ENCODE measurements around the gene SREBF1. TPM values are rescaled to one million over a fixed set of nuclear protein-coding genes. Genes with fewer than 3 reads are reported as not detected.

The SREBF1 gene
- total and polyA plus RNA-seq, 2 experiments from 2014 or later, result 38.9 to 45.9 TPM

DNA sequence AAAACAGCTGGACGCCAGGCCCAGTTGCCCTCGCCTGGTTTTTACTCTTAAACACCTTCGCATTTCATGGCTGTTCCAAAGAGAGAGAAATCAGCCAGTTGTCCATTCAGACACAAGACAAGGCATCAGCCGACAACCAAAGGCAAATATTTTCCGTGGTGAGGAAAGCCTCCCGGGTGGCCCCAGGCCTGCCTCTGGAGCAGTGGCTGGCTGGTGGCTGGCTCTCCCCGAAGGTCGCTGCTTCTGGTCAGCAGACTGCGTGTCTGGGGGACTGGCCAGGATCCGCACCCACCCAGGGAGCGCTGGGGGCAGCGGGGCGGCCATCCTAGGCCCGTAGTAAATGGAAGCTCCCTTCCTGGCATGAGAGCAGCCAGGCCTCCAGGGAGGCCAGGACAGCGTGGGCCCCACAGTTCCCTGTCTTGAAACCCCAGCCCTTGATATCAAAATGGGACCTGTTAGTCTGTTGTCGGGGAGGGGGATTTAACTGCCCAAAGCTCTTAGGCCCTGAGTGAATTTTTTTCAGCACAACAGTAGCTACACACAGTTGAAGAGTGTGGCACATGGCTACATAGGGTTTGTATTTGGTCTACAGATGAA lies 57.7 kb downstream of the SREBF1 start:
- no peak for TF ChIP-seq CTCF (IDR thresholded peaks at IDR 0.05; ENCODE audit: low read depth, low read length)

DNA sequence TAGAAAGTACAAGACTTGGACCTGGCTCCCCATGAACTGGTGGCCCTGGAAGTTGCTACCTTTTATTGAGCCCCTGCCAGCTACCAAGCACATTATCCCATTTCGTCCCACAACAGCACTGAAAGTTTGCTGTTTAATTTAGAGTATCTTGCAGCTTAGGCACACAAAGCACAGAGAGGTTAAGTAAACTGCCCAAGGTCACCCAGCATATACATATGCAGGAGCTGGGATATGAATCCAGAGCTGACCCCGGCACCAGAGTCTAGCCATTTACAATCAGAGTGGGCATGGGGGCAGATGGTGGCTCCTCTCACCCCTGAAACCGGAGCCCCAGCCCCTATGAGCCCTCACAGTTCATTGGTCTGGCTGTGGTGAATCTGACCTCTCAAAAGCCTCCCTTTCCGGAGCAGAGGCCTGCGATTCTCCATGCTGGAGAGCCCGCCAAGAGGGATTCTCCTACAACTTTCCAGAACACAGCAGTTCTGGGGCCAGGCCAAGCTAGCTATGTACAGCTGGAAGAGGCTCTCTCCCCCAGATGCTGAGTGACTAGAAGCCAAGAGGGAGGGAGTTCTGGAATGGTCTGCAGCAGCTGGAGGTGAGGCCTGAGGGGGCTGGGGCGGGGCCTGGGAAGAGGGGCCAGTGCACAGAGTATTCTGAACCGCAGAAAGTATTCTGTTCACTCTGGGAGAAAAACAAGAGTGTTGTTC lies 58.3 kb downstream of the SREBF1 start:
- Histone ChIP-seq H3K27me3 (no peaks in the 10 kb centered on the region), H3K36me3 (no peaks in the 10 kb centered on the region), H3K4me3 (no peak overlapping the region), H3K4me1 (ENCODE audit: low read depth) (peaks cover 32% of the 10 kb centered on the region), H3K9me3 (ENCODE audit: low read depth) (no peaks in the 10 kb centered on the region), H3K27ac (peak overlapping the region; percentile 89)
- DNase-seq (ENCODE audit: low read depth in 1 of 2, low spot score in 1 of 2), result peak; percentile 48 to 97
- no peak for TF ChIP-seq CTCF (IDR thresholded peaks at IDR 0.05; ENCODE audit: low read depth, low read length)

More for the DNA sequence above, 57.7 kb downstream of the SREBF1 start:
- Histone ChIP-seq H3K36me3 (no peaks in the 10 kb centered on the region), H3K4me3 (no peak overlapping the region), H3K9me3 (ENCODE audit: low read depth) (no peaks in the 10 kb centered on the region), H3K27ac (peak overlapping the region; percentile 89), H3K4me1 (ENCODE audit: low read depth) (peaks cover 35% of the 10 kb centered on the region), H3K27me3 (no peaks in the 10 kb centered on the region)
- DNase-seq (ENCODE audit: low read depth in 1 of 2, low spot score in 1 of 2), result peak in 1 of 2 donors; percentile 56

DNA sequence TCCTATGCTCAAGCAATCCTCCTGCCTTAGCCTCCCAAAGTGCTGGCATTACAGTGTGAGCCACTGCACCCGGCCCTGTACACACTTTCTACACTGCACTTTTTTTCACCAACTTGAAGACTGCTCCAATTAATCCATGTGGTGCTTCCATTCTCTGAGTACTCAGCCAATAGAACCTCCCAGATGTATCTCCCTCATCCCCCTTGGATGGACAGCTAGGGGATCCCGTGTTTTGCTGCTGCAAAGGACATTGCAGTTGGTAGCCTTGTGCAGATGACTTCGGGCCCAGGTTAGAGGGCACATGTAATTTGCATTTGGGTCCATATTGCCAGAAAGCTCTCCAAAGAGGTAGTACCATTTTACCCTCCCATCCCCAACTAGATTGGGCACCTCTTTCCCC lies 59.9 kb downstream of the SREBF1 start:
- Histone ChIP-seq H3K4me3 (no peak overlapping the region), H3K4me1 (ENCODE audit: low read depth) (peaks cover 31% of the 10 kb centered on the region), H3K9me3 (ENCODE audit: low read depth) (no peaks in the 10 kb centered on the region), H3K36me3 (no peaks in the 10 kb centered on the region), H3K27ac (no peak overlapping the region), H3K27me3 (no peaks in the 10 kb centered on the region)
- no peak for TF ChIP-seq CTCF (IDR thresholded peaks at IDR 0.05; ENCODE audit: low read depth, low read length)
- DNase-seq (ENCODE audit: low read depth in 1 of 2, low spot score in 1 of 2), result no peak

DNA sequence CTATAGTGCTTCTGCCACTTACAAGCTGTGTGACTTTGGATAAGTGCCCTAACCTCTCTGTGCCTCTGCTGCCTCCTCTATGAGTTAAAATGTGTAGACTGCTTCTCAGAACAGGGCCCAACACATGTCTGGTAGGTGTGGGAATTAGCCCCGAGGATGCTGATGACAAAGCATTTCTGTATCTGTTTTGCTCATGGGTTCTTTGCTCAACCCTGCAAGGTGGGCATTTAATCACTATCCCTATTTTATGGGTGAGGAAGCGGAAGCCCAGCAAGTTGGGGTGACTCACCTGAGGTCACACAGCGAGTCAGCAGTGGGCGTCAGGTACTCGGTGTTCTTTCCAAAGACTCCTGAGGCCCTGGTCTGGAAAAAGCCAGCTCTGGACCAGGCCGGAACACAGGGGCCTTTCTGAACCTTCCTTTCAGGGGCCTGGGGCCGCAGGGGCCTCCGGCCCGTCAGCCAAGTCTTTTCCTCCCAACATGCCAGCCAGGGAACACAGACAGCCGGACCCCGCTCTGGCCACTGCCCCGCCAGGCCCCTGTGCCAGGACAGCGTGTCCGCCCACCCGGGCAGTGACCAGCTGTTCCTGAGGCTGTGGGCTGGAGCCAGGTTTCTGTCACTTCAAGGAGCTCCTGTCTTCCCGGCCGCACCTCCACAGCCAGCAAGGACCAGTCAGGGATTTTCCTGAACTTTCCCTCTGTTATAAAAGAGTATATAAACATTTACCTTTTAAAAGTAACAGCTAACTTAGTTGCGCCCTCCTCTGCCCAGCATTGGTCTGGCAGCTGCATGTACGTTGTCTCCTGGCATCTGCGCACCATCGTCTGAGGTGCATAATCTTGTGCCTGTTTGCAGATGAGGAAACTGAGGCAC lies 62.5 kb downstream of the SREBF1 start:
- no peak overlapping the region for H3K4me3 ChIP-seq
- H3K4me1 ChIP-seq (ENCODE audit: low read depth), result peaks cover 21% of the 10 kb centered on the region
- DNase-seq (ENCODE audit: low read depth in 1 of 2, low spot score in 1 of 2), result peak in 1 of 2 donors; percentile 30
- no peaks in the 10 kb centered on the region for H3K9me3 ChIP-seq (ENCODE audit: low read depth)
- H3K27ac ChIP-seq, result peak overlapping the region; percentile 62
- peak; percentile 32 for TF ChIP-seq CTCF (IDR thresholded peaks at IDR 0.05; ENCODE audit: low read depth, low read length)
- no peaks in the 10 kb centered on the region for H3K27me3 ChIP-seq
- H3K36me3 ChIP-seq, result no peaks in the 10 kb centered on the region

DNA sequence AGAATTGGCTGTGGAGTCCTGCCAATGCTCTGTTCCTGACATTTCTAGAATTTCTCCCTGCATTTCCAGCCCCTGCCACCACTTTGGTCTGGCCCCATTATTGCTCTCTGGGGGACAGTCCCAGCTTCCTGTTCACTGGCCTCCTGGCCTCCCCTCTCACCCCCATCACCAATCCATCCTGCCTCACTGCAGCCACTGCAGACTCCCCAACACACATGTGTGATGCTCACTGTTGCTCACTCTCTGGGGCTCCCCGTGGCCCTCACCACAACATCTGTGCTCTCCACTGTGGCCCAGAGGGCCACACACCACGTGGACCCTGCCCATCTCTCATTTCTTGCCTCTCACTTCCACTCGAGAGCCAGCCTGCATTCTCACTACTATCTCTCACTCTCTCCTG lies 64.6 kb downstream of the SREBF1 start:
- no peak overlapping the region for H3K4me3 ChIP-seq
- no peaks in the 10 kb centered on the region for H3K9me3 ChIP-seq (ENCODE audit: low read depth)
- DNase-seq (ENCODE audit: low read depth in 1 of 2, low spot score in 1 of 2), result no peak
- no peaks in the 10 kb centered on the region for H3K36me3 ChIP-seq
- no peak for TF ChIP-seq CTCF (IDR thresholded peaks at IDR 0.05; ENCODE audit: low read depth, low read length)
- H3K4me1 ChIP-seq (ENCODE audit: low read depth), result peaks cover 14% of the 10 kb centered on the region
- no peak overlapping the region for H3K27ac ChIP-seq
- H3K27me3 ChIP-seq, result no peaks in the 10 kb centered on the region
